CD4-positive, alpha-beta memory T cell (primary cell): ENCODE measurements around the gene CIROP. TPM values are rescaled to one million over a fixed set of nuclear protein-coding genes. Genes with fewer than 3 reads are reported as not detected.

Experiments
- CTCF ChIA-PET: fragments of 350-600 bp; sonication (Branson Sonifier 250); formaldehyde crosslinking; loops from one replicate; lab custom pipeline; 2021; ENCODE audit warnings: inconsistent platforms; ENCODE audit not compliant: partially characterized antibody; lab: Charles Lee
- POLR2A ChIA-PET: fragments of 350-600 bp; sonication (Branson Sonifier 250); formaldehyde crosslinking; loops from one replicate; lab custom pipeline; 2021; ENCODE audit not compliant: partially characterized antibody; lab: Charles Lee
- DNase-seq, 5 donors: peaks; one replicate each; pipeline versions ENCODE4 v3.0.0 to v3.0.0-alpha.2; 2020 to 2022; ENCODE audit warnings: mixed read lengths in 1 of 5
- H3K27ac ChIP-seq: one replicate; pipeline ENCODE4 v1.7.0; 2013; ENCODE audit warnings: low read depth, low read length
- H3K27me3 ChIP-seq: 2 replicates; pipeline ENCODE4 v1.7.0; 2013; ENCODE audit warnings: mild to moderate bottlenecking, low read length, moderate library complexity; ENCODE audit not compliant: insufficient read depth
- H3K36me3 ChIP-seq: 2 replicates; pipeline ENCODE4 v1.7.0; 2013; ENCODE audit warnings: mild to moderate bottlenecking, low read length, moderate library complexity; ENCODE audit not compliant: insufficient read depth
- H3K4me1 ChIP-seq: 2 replicates; pipeline ENCODE4 v1.7.0; 2013; ENCODE audit warnings: mild to moderate bottlenecking, low read length, moderate library complexity; ENCODE audit not compliant: insufficient read depth
- H3K4me3 ChIP-seq, 2 donors: one replicate each; pipeline ENCODE4 v1.7.0; 2013; ENCODE audit warnings: low read length in 2 of 2, mild to moderate bottlenecking in 1 of 2
- H3K9me3 ChIP-seq, 2 donors: one replicate each; pipeline ENCODE4 v1.7.0; 2013; ENCODE audit warnings: low read length in 2 of 2, control low read depth in 1 of 2; ENCODE audit not compliant: control insufficient read depth in 1 of 2
- H3K27ac Mint-ChIP-seq, 7 donors: one replicate each; pipeline ENCODE4 v1.8.0; 2020 to 2021; ENCODE audit warnings: mixed read lengths in 7 of 7, mild to moderate bottlenecking in 6 of 7, inconsistent platforms in 3 of 7, moderate library complexity in 3 of 7
- H3K27me3 Mint-ChIP-seq, 2 donors: one replicate each; pipeline ENCODE4 v1.8.0; 2020 to 2021; ENCODE audit warnings: mixed read lengths in 2 of 2
- H3K36me3 Mint-ChIP-seq, 2 donors: one replicate each; pipeline ENCODE4 v1.8.0; 2020 to 2021; ENCODE audit warnings: mixed read lengths in 2 of 2, inconsistent platforms in 1 of 2, mild to moderate bottlenecking in 1 of 2
- H3K4me1 Mint-ChIP-seq, 4 donors: one replicate each; pipeline ENCODE4 v1.8.0; 2020 to 2021; ENCODE audit warnings: mixed read lengths in 4 of 4, mild to moderate bottlenecking in 1 of 4
- H3K4me3 Mint-ChIP-seq, 8 donors: one replicate each; pipeline ENCODE4 v1.8.0; 2020 to 2021; ENCODE audit warnings: mixed read lengths in 8 of 8, mild to moderate bottlenecking in 7 of 8, moderate library complexity in 6 of 8, inconsistent platforms in 3 of 8
- H3K9me3 Mint-ChIP-seq, 8 donors: one replicate each; pipeline ENCODE4 v1.8.0; 2020 to 2021; ENCODE audit warnings: mixed read lengths in 8 of 8, mild to moderate bottlenecking in 5 of 8, inconsistent platforms in 3 of 8, moderate library complexity in 1 of 8
- intact Hi-C: fragments of 100-400 bp; cut with micrococcal nuclease; formaldehyde crosslinking; loops from one replicate; pipeline ENCODE4 v1.15.1; 2023
- polyA plus RNA-seq, 2 donors: library from polyadenylated mRNA; unstranded; fragments of 300-500 nt; fragmentation: Illumina TruSeq; gene quantifications; one replicate each; pipeline ENCODE4 v1.2.3, GENCODE V29; 2021
- total RNA-seq, 2 experiments: library from RNA; stranded (reverse); gene quantifications; one replicate each; pipeline ENCODE4 v1.2.3, GENCODE V29; 2021

The CIROP gene
- total RNA-seq: not detected
- not detected for polyA plus RNA-seq

- CTCF ChIA-PET: no interaction called here
- no peak within 1 kb of the TSS for H3K27ac ChIP-seq
- H3K4me3 Mint-ChIP-seq: no peak within 1 kb of the TSS
Measured at GRCh38 chr14:23104591-23105347, at the start of gene CIROP. Gene CIROP, minus strand, starts transcription at chr14:23104989. Its CDS starts 69 bp downstream, at chr14:23104920.

GRCh38 chr14:23153851-23154796 is 49.3 kb upstream of the CIROP start:
- Histone ChIP-seq H3K27ac (no peak overlapping the region), H3K4me3 (no peak overlapping the region), H3K27me3 (peaks cover 8% of the 10 kb centered on the region), H3K36me3 (no peaks in the 10 kb centered on the region), H3K4me1 (peaks cover 16% of the 10 kb centered on the region), H3K9me3 (no peaks in the 10 kb centered on the region)
- ChIA-PET POLR2A (no interaction called here), CTCF (no interaction called here)
- no peak for DNase-seq
- H3K4me1 Mint-ChIP-seq: peaks cover 2 to 14% (median 10%) of the 10 kb centered on the region in 4 donors
- peaks cover 0 to 3% of the 10 kb centered on the region in 2 donors for H3K36me3 Mint-ChIP-seq
- intact Hi-C loops: no loop called here
- H3K27me3 Mint-ChIP-seq: peaks cover 7 to 8% of the 10 kb centered on the region in 2 donors
- peaks cover 0 to 3% (median 0%) of the 10 kb centered on the region in 8 donors for H3K9me3 Mint-ChIP-seq
- H3K4me3 Mint-ChIP-seq: peak overlapping the region in 4 of 8 donors; percentile 15 to 56 (median 52)
- peak overlapping the region in 2 of 7 donors; percentile 70 to 83 for H3K27ac Mint-ChIP-seq

More at GRCh38 chr14:23104591-23105347, at the start of gene CIROP:
- intact Hi-C loops: no loop called here
- Mint-ChIP-seq H3K4me1 (peaks cover 0 to 5% (median under 1%) of the 10 kb centered on the region in 4 donors), H3K9me3 (no peaks in the 10 kb centered on the region), H3K36me3 (peaks cover 0 to 4% of the 10 kb centered on the region in 2 donors), H3K27ac (peak within 1 kb of the TSS in 2 of 7 donors; percentile 4 to 24), H3K27me3 (no peaks in the 10 kb centered on the region)
- Histone ChIP-seq H3K9me3 (no peaks in the 10 kb centered on the region), H3K27me3 (no peaks in the 10 kb centered on the region), H3K36me3 (no peaks in the 10 kb centered on the region), H3K4me3 (no peak within 1 kb of the TSS), H3K4me1 (no peaks in the 10 kb centered on the region)
- DNase-seq: no peak
- POLR2A ChIA-PET: no interaction called here

GRCh38 chr14:23151342-23151741 is 46.6 kb upstream of the CIROP start:
- ChIA-PET CTCF (interaction anchor here (0.8 kb wide), 1 partner anchor 12 kb away, joined by 3 read pairs; no protein-coding TSS in a partner anchor), POLR2A (no interaction called here)
- Mint-ChIP-seq H3K36me3 (peaks cover 0 to 3% of the 10 kb centered on the region in 2 donors), H3K27ac (no peak overlapping the region), H3K9me3 (peaks cover 0 to 5% (median 0%) of the 10 kb centered on the region in 8 donors), H3K4me1 (peaks cover 2 to 14% (median 10%) of the 10 kb centered on the region in 4 donors), H3K27me3 (peaks cover 8 to 9% of the 10 kb centered on the region in 2 donors), H3K4me3 (no peak overlapping the region)
- no peak overlapping the region for H3K4me3 ChIP-seq
- peaks cover 16% of the 10 kb centered on the region for H3K4me1 ChIP-seq
- H3K9me3 ChIP-seq: no peaks in the 10 kb centered on the region
- intact Hi-C loops: no loop called here
- no peaks in the 10 kb centered on the region for H3K36me3 ChIP-seq
- H3K27ac ChIP-seq: no peak overlapping the region
- DNase-seq: no peak
- H3K27me3 ChIP-seq: peaks cover 8% of the 10 kb centered on the region

- H3K9me3 Mint-ChIP-seq: peaks cover 0 to 5% (median 0%) of the 10 kb centered on the region in 8 donors
- CTCF ChIA-PET: no interaction called here
- Histone ChIP-seq H3K27me3 (peaks cover 8% of the 10 kb centered on the region), H3K27ac (no peak overlapping the region), H3K36me3 (no peaks in the 10 kb centered on the region), H3K4me3 (no peak overlapping the region), H3K9me3 (no peaks in the 10 kb centered on the region), H3K4me1 (peaks cover 11% of the 10 kb centered on the region)
- intact Hi-C loops: no loop called here
- POLR2A ChIA-PET: no interaction called here
- H3K27ac Mint-ChIP-seq: no peak overlapping the region
- H3K36me3 Mint-ChIP-seq: peaks cover 0 to 3% of the 10 kb centered on the region in 2 donors
- no peak overlapping the region for H3K4me3 Mint-ChIP-seq
- H3K27me3 Mint-ChIP-seq: peaks cover 10 to 14% of the 10 kb centered on the region in 2 donors
- no peak for DNase-seq
- H3K4me1 Mint-ChIP-seq: peaks cover 0 to 10% (median 5%) of the 10 kb centered on the region in 4 donors
Measured at GRCh38 chr14:23149745-23150144, 45.0 kb upstream of the CIROP start.

- DNase-seq: no peak
- intact Hi-C loops: no loop called here
- peaks cover 0 to 2% (median under 1%) of the 10 kb centered on the region in 4 donors for H3K4me1 Mint-ChIP-seq
- Histone ChIP-seq H3K4me1 (peaks cover under 1% of the 10 kb centered on the region), H3K36me3 (no peaks in the 10 kb centered on the region), H3K27me3 (peaks cover 7% of the 10 kb centered on the region), H3K9me3 (no peaks in the 10 kb centered on the region), H3K4me3 (no peak overlapping the region), H3K27ac (no peak overlapping the region)
- peaks cover 0 to 4% (median 0%) of the 10 kb centered on the region in 8 donors for H3K9me3 Mint-ChIP-seq
- ChIA-PET CTCF (interaction anchor here (1.6 kb wide), 1 partner anchor 27 kb away, joined by 4 read pairs; no protein-coding TSS in a partner anchor), POLR2A (no interaction called here)
- H3K36me3 Mint-ChIP-seq: peaks cover 0 to 3% of the 10 kb centered on the region in 2 donors
- H3K4me3 Mint-ChIP-seq: no peak overlapping the region
- H3K27ac Mint-ChIP-seq: no peak overlapping the region
- H3K27me3 Mint-ChIP-seq: peaks cover 8 to 14% of the 10 kb centered on the region in 2 donors
Measured at GRCh38 chr14:23148591-23149249, 43.9 kb upstream of the CIROP start.

GRCh38 chr14:23147676-23148075 is 42.9 kb upstream of the CIROP start:
- Mint-ChIP-seq H3K9me3 (peaks cover 0 to 4% (median 0%) of the 10 kb centered on the region in 8 donors), H3K27me3 (peaks cover 6 to 11% of the 10 kb centered on the region in 2 donors), H3K4me3 (no peak overlapping the region), H3K27ac (no peak overlapping the region), H3K36me3 (peaks cover 0 to 3% of the 10 kb centered on the region in 2 donors), H3K4me1 (no peaks in the 10 kb centered on the region)
- Histone ChIP-seq H3K27ac (no peak overlapping the region), H3K27me3 (peaks cover 4% of the 10 kb centered on the region), H3K9me3 (no peaks in the 10 kb centered on the region), H3K4me3 (no peak overlapping the region), H3K4me1 (no peaks in the 10 kb centered on the region), H3K36me3 (no peaks in the 10 kb centered on the region)
- no peak for DNase-seq
- ChIA-PET POLR2A (no interaction called here), CTCF (no interaction called here)
- intact Hi-C loops: no loop called here
